ENCODE data around the gene FBLN1.

DNA sequence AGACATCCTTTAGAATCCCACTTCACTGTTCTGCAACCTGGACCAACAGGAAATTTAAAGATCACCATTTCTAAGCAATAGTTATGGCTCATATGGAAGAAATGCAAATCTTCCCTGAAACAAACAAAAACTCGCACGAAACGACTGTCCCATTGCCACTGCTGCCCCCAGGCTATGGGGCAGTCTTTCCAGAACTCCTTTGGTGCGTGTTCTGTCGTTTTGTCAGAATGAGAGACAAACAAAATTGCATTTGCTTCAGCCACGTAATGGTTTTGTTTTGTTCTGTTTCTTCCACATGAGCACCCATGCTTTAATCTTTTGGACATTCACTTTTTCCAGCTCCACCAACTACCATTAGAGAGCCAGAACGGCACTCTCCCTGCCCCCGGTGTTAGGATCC, 10.8 kb upstream of the FBLN1 start:
- TF ChIP-seq TAF1 (IDR thresholded peaks at IDR 0.05; ENCODE audit: low read depth, low read length), result no peak
- TF ChIP-seq POLR2AphosphoS5 (IDR thresholded peaks at IDR 0.05; ENCODE audit: low read depth, low read length), result no peak

All from GM12891 (cell line).